GM18520 (cell line): ENCODE measurements around the gene ITGA11.

Source experiments
- ATAC-seq: cut with Tn5 transposase; IDR thresholded peaks from one replicate; pipeline ENCODE4 v1.9.1; 2021; ENCODE audit not compliant: unreplicated experiment

ITGA11 gene

DNA sequence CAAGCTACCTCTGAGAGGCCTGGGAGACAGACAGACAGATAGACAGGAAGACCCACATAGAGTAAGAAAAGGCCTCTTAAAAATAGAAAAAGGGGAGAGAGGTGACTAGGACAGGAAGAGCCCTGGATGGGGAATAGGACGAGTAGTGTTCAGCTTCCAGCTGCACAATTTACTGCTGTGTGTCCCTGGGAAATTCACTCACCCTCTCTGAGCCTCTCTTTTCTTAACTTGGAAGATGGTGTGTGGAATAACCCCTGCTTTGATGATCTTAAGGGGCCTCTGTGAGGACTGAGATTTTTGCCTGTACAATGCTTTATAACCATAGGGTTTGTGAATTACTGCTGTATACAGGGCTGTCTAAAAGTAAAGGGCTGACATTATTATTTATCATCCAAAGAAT lies 116.9 kb downstream of the ITGA11 start:
- no peak for ATAC-seq

DNA sequence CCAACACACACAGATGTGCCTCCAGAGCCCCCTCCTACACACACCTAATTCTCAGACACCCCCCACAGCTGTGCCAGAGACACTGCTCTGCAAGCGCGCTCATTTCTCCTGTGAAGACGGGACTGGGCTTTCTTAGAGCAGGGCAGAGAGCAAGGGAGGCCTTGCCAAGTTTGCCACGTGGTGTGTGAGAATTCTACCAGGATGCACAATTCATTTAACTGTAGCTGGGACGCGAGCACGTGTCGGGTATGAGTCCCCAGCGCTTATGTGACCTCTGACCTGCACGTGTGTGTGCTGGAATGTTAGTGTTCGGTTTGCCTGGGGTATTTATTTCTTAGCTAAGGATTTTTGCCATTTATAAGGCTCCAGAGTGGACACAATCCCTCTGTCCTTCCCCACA lies 117.4 kb downstream of the ITGA11 start:
- ATAC-seq: no peak

DNA sequence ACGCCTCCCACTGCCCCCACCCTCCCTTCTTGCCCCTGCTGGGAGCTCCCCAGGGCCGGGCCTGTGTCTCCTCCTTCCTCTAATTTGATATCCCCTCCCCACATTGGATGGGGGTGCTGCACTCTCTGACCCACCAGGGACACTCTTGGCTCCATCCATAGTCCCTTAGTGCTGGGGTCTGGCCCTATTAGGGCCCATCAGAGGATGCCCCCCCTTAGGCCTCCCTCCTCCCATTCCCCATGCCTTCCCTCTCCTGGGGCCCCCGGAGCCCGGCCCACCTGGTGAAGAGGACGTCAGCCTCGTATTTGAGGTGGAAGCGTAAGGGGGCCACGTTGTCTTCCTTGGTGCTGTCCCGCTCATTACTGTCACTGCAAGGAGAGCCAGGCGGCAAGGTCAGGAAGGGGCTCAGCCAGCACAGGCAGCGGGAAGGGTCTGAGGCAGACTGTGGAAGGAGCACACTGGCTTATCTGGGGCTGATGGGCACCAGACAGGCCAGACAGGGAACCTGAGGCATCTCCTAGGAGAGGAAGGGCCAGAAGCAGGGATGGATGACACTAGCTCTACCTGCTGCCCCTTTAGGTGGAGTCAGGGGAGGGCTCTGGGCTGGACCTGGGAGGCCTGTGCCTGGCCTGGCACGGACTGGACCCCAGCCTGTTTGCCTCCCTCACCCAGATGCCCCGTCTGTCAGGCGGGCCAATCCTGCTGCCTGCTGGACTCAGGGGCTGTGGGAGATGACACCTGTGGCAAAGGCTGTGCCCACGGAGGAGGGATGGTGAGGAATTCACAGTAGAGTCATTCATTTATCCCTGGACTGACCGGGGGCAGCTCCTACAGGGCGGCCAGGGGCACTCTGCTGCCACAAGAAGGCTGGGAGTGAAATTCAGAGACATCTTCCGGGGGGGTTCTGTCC lies 118.2 kb downstream of the ITGA11 start:
- no peak for ATAC-seq

DNA sequence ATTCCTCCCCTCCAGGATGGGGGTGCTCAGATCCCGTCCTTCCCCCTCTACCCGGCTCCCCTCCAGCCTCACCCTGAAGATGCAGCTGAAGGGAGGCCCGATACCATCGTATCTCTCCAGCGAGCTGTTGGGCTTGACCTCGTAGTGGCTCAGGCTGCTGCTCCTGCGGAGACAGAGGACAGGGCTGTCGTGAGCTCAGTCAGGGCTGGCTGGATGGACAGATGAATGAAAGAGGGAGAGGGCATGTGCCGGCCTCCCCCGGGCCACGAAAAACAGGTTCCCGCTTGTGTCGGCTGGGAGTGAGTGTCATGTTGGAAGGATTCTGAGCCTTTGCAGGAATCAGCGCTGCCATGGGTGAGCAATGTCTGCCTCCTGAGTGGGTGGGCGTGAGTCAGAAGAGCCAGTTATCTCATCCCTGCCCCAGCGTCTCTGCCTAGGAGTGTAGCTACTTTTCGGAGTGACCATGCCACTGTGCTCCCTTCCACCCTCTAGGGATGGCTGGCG lies 119.2 kb downstream of the ITGA11 start:
- no peak for ATAC-seq

DNA sequence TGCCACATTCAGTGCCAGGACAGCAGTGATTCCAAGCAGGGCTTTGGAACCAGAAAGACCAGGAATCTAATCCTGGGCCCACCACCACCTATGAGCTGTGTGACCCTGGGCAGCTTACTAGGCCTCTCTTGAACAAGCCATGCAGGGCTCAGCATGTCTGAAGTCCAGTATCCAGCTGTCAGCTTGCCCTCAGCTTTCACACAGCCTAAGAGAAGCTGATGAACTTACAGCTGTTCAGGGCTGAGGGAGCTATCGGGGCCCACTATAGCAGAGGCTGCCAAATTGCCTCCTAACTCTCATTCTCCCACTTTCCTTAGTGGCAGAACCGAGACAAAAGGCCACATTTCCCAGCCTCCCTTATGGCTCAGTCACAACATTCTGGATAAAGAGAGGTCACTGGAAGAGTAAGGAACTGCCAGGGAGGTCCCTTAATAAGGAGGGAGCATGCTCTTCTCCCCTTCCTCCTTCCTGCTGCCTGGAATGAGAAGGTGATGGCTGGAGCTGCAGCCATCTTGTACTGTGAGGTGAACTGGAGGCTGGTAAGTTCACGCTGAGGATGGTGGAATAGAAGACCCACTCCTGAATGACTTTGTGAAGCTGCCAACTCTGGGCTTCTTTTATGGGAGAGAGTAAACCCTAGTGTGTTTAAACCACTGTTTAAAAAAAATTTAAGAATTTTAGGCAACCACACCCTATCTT lies 120.0 kb downstream of the ITGA11 start:
- no peak for ATAC-seq

DNA sequence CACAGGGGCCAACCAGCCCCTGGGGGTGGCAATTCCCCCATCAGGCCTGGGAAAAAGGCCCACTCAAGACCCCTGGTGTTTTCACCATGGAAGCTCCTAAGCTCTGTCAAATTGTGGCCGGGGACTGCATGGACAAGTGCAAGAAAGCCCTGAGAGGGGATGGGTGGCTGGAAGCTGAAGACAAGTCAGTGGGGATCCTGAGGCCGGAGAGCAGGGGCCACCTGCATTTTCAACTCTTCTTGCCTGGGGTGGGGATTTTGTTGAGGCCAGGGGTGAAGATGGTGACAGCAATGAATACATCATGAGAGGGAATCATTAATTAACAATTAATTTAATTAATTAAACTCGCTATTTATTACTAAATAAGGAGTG lies 120.5 kb downstream of the ITGA11 start:
- ATAC-seq: no peak

DNA sequence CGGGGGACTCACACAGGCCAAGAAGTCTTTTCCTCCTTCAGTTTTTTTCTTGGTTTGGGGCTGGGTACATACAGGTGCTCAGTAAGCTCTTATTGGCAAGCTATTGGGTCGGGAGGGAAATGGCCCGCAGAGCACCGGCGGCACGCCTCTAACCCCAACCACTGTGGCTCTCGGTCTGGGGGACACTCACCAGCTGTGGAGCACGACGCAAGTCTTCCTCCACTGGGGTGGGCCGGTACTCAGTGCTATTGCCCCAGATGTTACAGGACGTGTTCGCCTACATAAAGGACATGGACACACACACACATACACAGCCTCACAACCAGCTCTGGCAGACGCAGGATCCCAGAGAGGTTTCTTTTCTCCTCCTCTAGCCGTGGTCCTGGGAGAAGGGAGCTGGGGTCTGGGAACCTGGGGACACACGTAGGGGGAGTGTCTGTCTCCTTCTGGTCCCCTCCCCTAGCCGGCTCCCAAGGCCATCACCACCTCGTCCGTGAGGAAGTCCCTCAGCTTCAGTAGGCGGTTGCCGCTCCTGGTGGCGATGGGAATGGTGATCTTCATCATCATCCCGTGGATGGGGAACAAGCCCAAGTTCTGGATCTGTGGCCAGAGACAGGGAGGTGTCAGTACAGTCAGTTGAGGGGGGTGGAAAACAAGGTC lies 121.0 kb downstream of the ITGA11 start:
- no peak for ATAC-seq

DNA sequence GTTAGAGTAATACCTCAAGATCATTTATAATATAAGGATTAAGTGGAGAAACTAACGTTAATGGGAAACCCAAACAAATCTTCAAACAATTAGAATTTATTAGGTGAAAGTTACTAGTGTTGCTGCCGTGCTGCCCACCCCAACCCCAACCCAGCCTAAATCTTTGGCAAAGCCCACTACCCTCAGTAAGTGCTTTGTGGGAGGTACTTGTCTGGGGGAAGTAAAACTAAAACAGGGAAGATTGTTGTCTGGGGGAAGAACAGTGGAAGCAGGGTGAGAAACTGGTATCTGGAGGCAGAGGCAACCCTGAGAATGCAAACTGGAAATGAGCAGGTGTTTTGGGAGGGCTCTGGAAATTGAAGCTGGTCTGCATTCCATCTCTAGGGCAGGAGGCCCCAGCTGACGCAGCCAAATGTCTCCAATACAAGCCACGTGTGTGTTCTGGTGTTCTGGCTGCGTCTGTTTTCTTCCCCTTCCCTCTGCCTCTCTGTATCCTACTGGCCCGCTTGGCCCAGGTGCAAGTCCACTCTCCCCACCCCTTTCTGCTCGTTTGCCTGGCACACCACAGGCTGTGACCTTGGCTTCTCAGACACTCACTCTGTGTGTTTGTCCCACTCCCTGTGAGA lies 121.7 kb downstream of the ITGA11 start:
- no peak for ATAC-seq

DNA sequence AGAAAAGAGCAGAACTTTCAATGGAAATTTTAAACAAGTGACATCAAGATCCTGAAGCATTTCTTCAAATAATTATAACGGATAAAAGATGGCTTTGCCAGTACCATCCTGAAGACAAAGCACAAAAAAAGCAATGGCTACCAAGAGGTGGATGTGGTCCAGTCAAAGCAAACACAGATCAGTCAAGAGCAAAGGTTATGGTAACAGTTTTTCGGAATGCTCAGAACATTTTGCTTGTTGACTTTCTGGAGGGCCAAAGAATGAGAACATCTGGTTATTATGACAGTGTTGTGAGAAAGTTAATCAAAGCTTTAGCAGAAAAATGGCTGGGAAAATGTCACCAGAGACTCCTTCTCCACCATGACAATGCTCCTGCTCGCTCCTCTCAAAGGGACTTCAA lies 122.9 kb downstream of the ITGA11 start:
- no peak for ATAC-seq

DNA sequence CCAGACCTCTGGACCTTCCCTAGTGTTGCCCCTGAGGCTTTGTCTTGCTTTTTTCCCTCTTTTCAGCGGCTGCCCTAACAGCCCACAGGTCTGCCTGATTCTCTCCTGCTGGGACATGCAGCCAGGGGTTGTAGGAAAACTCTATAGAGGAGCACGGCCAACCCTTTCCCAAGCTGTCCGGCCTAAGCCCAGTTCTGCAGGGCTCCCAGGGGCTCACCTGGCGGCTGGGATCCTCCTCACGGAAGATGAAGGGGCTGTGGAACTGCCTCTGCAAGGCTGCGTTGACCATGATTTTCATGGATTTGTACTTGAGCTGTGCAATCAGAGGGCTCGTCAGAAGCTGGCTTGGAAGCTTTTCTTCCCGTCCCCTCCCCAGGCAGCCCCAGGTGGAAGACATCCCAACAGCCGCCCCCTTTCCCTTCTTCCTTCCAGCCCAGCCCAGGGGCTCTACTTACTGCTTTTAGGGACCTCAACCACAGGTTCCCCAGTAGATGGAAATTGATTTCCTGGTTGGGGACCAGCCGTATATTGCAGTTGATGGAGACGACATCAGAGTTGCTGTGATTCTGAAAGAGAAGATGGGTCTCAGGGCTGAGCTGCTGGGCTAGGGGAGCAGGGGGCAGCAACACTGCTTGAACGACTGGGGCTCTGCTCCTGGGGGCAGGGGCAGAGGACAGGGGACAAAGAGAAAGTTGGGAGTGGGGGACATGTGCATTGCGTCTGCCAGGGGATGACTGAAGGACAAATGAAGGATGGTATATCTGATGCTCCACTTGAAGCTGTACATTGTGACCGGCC lies 124.6 kb downstream of the ITGA11 start:
- no peak for ATAC-seq

DNA sequence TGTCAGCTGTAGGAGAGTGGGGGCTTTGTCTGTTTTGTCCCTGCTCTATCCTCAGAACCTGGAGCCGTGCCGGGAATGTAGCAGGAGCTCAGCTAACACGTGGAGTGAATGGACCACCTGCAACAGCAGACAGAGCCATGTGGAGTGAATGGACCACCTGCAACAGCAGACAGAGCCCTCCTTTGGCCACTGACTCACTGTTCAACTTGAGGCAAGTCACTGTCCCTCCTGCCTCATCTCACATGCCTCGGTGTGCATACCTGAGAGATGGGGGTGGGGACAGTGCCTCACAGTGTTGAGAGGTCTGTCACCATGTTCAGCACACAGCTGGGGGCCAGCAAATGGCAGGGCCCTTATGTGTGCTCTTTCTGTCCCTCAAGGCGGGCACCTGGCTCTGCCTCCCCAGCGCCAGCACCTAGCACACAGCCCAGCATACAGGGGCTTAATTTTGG lies 126.5 kb downstream of the ITGA11 start:
- ATAC-seq: no peak

DNA sequence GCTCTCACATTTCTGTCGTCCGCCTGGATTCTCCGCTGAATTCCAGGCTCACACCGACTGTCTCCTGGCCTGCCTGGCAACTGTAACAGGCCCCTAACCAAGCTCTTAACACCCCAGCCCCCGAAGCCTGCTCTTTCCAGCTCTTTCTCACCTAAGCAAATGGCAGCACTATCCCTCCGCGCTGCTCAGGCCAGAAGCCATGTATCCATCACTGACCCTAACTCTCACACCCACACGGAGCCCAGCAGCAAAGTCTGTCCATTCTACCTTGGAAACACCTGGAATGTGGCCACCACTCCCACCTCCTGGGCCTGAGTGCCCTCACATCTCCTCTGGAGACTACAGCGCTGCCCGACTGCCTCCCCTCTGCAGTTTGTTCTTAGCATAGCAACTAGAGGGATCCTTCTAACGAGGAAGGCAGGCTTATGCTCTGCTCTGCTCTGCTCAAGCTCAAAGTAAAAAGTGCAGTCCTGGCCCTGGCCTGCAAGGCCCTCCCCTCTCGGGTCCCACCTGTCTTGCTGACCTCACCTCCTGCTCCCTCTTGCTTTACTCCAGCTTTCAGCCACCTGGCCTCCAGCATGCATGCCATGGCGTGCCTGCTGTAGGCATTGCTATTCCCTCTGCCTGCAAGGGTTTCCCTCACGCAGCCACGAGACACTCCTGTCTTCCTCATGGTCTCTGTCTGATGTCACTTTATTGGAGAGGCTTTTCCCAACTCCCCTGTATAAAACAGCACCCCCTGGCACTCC lies 127.2 kb downstream of the ITGA11 start:
- no peak for ATAC-seq

DNA sequence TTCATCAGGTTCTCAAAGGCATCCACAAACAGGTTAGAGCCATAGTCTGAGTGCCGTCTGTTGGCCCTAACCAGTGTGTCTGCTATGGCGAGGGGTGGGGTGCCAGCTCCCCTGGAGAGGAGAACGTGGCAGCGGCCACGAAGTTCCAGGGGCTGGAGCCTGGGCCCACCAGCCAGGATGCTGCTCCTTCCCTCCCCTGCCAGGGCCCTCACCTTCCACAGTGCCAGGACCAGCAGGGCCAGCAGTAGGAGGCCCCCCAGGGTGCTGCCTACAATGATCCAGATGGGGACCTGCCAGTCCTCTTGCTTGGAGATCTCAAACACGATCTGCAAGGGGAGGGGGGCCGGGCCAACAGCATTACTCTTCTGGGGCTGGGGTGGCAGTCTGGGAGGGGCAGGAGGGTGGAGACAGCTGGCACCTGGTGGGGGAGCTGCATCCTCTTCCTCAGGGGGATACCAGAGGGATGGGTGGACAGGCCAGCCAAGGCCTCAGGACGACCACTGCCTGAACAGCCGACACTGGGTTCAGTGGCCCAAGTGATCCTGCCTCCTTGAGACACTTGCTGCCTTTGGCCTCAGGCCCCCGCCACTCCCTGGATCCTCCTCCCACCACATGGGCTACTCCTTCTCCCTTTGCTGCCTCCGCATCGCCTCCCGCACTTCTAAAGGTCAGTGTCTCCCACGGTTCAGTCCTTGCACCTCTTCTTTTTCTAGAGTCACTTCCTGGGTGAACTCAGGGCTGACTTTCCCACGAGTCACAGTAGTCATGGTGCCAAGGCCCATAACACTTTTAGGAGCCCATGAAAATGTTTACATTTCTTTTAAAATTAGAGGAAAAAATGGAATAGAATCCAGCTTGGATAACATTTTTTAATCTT lies 128.2 kb downstream of the ITGA11 start:
- ATAC-seq: no peak

DNA sequence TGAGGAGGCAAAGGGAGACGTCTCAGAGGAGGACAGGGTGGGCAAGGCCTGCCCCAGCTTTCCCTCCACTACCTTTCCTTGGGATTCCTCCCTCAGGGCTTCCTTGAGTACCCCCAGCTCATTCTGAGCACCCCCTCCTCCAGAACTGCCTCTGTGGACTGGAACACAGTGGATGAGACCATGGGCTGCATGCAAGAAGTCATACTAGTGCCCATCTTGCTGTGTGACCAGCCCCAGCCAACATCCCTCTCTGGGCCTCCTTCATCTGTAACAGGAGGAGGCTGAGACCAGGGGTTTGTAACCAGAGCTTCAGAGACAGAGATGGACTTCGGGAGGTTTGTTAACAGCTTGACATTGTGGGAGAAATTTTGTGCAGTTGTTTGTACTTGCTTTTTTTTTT lies 128.8 kb downstream of the ITGA11 start:
- ATAC-seq: no peak

DNA sequence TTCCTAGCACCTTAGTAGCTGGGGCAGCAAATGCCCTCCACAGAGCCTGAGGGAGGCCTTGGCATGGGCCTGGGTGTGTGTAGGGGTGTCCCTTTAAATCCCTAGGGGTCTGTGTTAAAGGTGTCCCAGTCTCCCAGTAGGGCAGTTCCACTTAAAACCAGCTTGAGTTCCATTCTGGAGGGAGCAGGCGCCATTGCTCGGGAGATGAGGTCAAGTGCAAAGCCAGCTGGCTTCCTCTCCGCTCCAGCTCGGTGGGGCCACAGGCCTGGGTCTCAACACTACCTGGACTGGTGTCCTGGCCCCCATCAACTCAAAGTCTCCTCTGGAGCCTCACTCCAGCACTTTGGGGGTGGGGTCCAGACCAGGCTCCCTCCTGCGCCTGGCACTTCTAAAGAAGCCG lies 129.2 kb downstream of the ITGA11 start:
- ATAC-seq: no peak

DNA sequence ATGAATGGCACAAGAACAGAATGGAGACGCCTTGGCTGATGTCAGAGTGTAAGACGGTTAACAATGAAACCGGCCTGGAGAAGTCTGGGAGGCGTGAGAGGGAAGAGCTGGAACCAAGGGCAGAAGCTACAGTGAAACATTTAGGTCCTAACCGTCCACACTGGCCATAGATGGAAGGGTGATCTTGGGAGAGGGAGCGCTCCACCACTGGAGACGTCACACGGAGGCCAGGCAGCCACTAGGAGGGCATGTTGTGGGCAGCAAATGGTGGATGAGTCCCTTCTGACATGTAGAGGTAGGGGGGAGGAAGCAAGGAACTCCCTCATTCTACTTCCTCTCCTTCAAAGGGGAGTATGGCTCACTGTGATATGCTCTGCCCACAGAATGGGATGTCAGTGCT lies 130.7 kb downstream of the ITGA11 start:
- ATAC-seq: no peak

DNA sequence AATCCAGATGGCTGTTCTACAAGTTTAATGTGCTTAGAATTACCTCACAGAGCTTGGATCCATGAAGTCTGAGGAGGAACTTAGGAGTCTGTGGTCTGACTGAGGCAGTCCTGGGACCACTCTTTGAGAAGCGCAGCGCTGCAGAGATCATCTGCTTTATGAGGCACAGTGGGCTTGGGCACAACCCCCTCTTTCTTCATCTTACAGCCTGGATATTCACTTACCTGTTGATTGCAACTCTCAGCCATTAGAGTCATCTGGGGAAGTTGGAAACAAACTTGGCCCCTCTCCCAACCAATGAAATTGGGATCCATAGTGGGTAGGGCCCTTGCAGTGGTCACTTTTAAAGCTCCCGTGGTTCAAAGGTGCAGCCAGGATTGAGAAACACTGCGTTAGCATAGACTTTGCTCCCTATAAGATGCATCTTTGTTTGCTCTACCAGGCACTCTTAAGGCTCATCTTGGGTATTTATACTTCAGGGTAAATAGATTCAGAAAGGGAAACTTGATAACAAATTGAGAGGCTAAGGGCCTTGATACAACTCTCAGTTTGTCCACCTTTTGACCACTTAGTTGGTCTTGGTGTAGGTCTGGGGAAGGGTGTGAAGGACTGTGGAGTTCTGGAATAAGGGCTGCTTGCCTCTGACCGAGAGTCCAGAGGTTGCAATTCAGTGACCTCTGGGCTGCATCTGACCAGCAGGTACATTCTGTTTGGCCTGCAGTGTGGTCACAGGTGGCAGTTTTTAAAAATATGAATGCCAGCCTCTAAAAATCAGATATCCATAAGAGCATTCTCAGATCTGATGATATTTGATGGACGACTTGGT lies 131.6 kb downstream of the ITGA11 start:
- no peak for ATAC-seq

DNA sequence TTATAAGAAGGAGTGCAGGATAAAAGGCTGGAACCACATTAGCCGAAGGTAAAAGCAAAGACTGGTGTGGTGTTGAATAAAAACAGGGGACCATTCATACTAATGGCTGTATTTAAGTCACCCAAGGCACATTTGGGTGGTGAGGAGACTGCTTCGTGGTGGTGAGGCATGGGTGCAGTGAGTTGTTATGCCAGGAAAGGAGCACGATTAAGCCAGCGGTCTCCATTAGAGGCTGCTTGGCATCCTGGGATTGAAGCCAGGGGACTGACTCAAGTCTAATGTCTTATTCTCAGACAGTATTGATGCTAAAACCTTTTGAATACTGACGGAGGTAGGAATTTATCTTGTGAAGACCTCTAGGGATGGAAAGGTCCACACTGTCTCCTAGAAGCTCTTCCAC lies 132.5 kb downstream of the ITGA11 start:
- ATAC-seq: no peak
